Measurements from ENCODE around the gene PLCH1. TPM values are rescaled to one million over a fixed set of nuclear protein-coding genes. Genes with fewer than 3 reads are reported as not detected.

The PLCH1 gene
- total RNA-seq, 1 experiment from 2014 or later, result 3.8 TPM

- CTCF ChIA-PET, result no interaction called here
- POLR2A ChIA-PET, result no interaction called here
- Histone ChIP-seq H3K4me3 (replicated peaks in 1 of 2; ENCODE audit: low read depth in 1 of 2, low read length in 2 of 2) (no peak overlapping the region), H3K27ac (ENCODE audit: low read depth, low read length) (no peak overlapping the region), H3K9ac (ENCODE audit: low read length) (no peak overlapping the region), H3K36me3 (ENCODE audit: control insufficient read depth in 1 of 2, insufficient read depth in 2 of 2, low read length in 2 of 2) (no peaks in the 10 kb centered on the region), H3K27me3 (ENCODE audit: insufficient read depth, low read length) (no peaks in the 10 kb centered on the region), H2AFZ (ENCODE audit: low read depth, low read length, poor library complexity, severe bottlenecking) (no peak overlapping the region), H3K9me3 (ENCODE audit: control insufficient read depth in 1 of 2, insufficient read depth in 1 of 2, low read depth in 1 of 2, low read length in 2 of 2) (no peaks in the 10 kb centered on the region), H3K79me2 (ENCODE audit: insufficient read depth, low read length) (no peaks in the 10 kb centered on the region), H3K9me2 (ENCODE audit: insufficient read depth) (0 out of 2 replicates have a peak, but pooled peaks cover 4% of the 10 kb centered on the region), H3K4me2 (ENCODE audit: low read length) (no peak overlapping the region), H3K4me1 (ENCODE audit: control insufficient read depth in 1 of 2, insufficient read depth in 2 of 2, low read length in 2 of 2) (no peaks in the 10 kb centered on the region), H4K20me1 (ENCODE audit: insufficient read depth) (no peaks in the 10 kb centered on the region)
- intact Hi-C loops (cut with micrococcal nuclease), result no loop called here
- no peak for TF ChIP-seq CEBPB (IDR thresholded peaks at IDR 0.05; ENCODE audit: low read depth)
- ATAC-seq (no peak), DNase-seq (ENCODE audit: low read depth, low spot score) (no peak)
- BruUV-seq (replicated peaks), result no TSS peak
- RAD21 ChIA-PET (ENCODE audit: low non-redundant PET in 1 of 2, low total read pairs in 2 of 2, uncharacterized antibody in 2 of 2, unreplicated experiment in 2 of 2), result no interaction called here
These were observed 17.0 kb downstream of the PLCH1 start for GRCh38 chr3:155727836-155728235.

GRCh38 chr3:155714295-155714718, 30.6 kb downstream of the PLCH1 start:
- Histone ChIP-seq H2AFZ (ENCODE audit: low read depth, low read length, poor library complexity, severe bottlenecking) (no peak overlapping the region), H3K4me2 (ENCODE audit: low read length) (no peak overlapping the region), H3K36me3 (ENCODE audit: control insufficient read depth in 1 of 2, insufficient read depth in 2 of 2, low read length in 2 of 2) (no peaks in the 10 kb centered on the region), H3K9ac (ENCODE audit: low read length) (no peak overlapping the region), H3K4me1 (ENCODE audit: control insufficient read depth in 1 of 2, insufficient read depth in 2 of 2, low read length in 2 of 2) (no peaks in the 10 kb centered on the region), H3K9me3 (ENCODE audit: control insufficient read depth in 1 of 2, insufficient read depth in 1 of 2, low read depth in 1 of 2, low read length in 2 of 2) (no peaks in the 10 kb centered on the region), H4K20me1 (ENCODE audit: insufficient read depth) (no peaks in the 10 kb centered on the region), H3K27ac (ENCODE audit: low read depth, low read length) (no peak overlapping the region), H3K9me2 (ENCODE audit: insufficient read depth) (no peaks in the 10 kb centered on the region), H3K4me3 (replicated peaks in 1 of 2; ENCODE audit: low read depth in 1 of 2, low read length in 2 of 2) (no peak overlapping the region), H3K27me3 (ENCODE audit: insufficient read depth, low read length) (no peaks in the 10 kb centered on the region), H3K79me2 (ENCODE audit: insufficient read depth, low read length) (no peaks in the 10 kb centered on the region)
- ATAC-seq, result no peak; the same call in 1 of the 2 replicates
- RAD21 ChIA-PET (ENCODE audit: low non-redundant PET in 1 of 2, low total read pairs in 2 of 2, uncharacterized antibody in 2 of 2, unreplicated experiment in 2 of 2), result no interaction called here
- POLR2A ChIA-PET, result no interaction called here
- no TSS peak for BruUV-seq (replicated peaks)
- TF ChIP-seq EZH2 (IDR thresholded peaks at IDR 0.05), result no peak
- TF ChIP-seq REST (IDR thresholded peaks at IDR 0.05; ENCODE audit: low read depth), result no peak
- TF ChIP-seq SRF (IDR thresholded peaks at IDR 0.05; ENCODE audit: low read depth), result no peak
- TF ChIP-seq ELF1 (IDR thresholded peaks at IDR 0.05; ENCODE audit: borderline replicate concordance, low read depth), result no peak
- no peak for TF ChIP-seq POLR2AphosphoS5 (IDR thresholded peaks at IDR 0.05; ENCODE audit: low read depth, low read length)
- no peak for TF ChIP-seq FOSL1 (IDR thresholded peaks at IDR 0.05; ENCODE audit: low read depth)
- TF ChIP-seq CEBPB (IDR thresholded peaks at IDR 0.05; ENCODE audit: low read depth), result no peak
- no peak for TF ChIP-seq ZNF274 (IDR thresholded peaks at IDR 0.05; ENCODE audit: low read depth, low read length)
- TF ChIP-seq EGR1 (IDR thresholded peaks at IDR 0.05; ENCODE audit: low read depth), result no peak
- TF ChIP-seq TCF7L2 (IDR thresholded peaks at IDR 0.05; ENCODE audit: borderline replicate concordance, extremely low read depth, insufficient read depth, insufficient read length), result no peak
- TF ChIP-seq CTCF (IDR thresholded peaks at IDR 0.05 in 2 of 3, conservative IDR thresholded peaks at IDR 0.05 in 1 of 3; ENCODE audit: borderline replicate concordance in 1 of 3, insufficient read depth in 1 of 3, low read depth in 2 of 3, low read length in 2 of 3), result no peak
- TF ChIP-seq SP1 (IDR thresholded peaks at IDR 0.05; ENCODE audit: low read depth), result no peak
- no peak for TF ChIP-seq YY1 (IDR thresholded peaks at IDR 0.05; ENCODE audit: extremely low read depth, insufficient replicate concordance, low read depth, low read length)
- TF ChIP-seq SIN3A (IDR thresholded peaks at IDR 0.05; ENCODE audit: low read depth), result no peak
- no peak for TF ChIP-seq MAX (IDR thresholded peaks at IDR 0.05)
- no peak for TF ChIP-seq RAD21 (IDR thresholded peaks at IDR 0.05; ENCODE audit: low read depth)
- no peak for DNase-seq (ENCODE audit: low read depth, low spot score)
- intact Hi-C loops (cut with micrococcal nuclease), result no loop called here
- CTCF ChIA-PET, result interaction anchor here (1.2 to 2.6 kb wide), 2 partner anchors 12 to 332 kb away, joined by 3 to 14 read pairs; no protein-coding TSS in a partner anchor
